LoVo (cell line): Measurements from ENCODE around the gene AHRR.

ENCODE experiments used
- DNase-seq: peaks from one replicate; pipeline ENCODE4 v3.0.0-alpha.2; 2016; ENCODE audit warnings: low spot score

AHRR gene

GRCh38 chr5:347712-348284 is 26.3 kb downstream of the AHRR start:
- DNase-seq, result no peak

- DNase-seq, result no peak
Observed at GRCh38 chr5:348726-349125, 27.2 kb downstream of the AHRR start.

GRCh38 chr5:350355-350754 is 28.8 kb downstream of the AHRR start:
- DNase-seq, result no peak

- no peak for DNase-seq
Observed at GRCh38 chr5:351084-351920, 29.8 kb downstream of the AHRR start.

- DNase-seq, result no peak
Observed at GRCh38 chr5:351921-352245, 30.4 kb downstream of the AHRR start.

- no peak for DNase-seq
Observed at GRCh38 chr5:352639-353611, 31.4 kb downstream of the AHRR start.

- no peak for DNase-seq
Observed at GRCh38 chr5:353612-354580, 32.4 kb downstream of the AHRR start.

- DNase-seq, result no peak
Observed at GRCh38 chr5:354581-355378, 33.3 kb downstream of the AHRR start.

- DNase-seq, result no peak
Observed at GRCh38 chr5:355379-355935, 33.9 kb downstream of the AHRR start.

GRCh38 chr5:355958-356357 is 34.4 kb downstream of the AHRR start:
- DNase-seq, result no peak

GRCh38 chr5:359301-359897 is 37.9 kb downstream of the AHRR start:
- DNase-seq, result no peak

GRCh38 chr5:360257-361027 is 38.9 kb downstream of the AHRR start:
- no peak for DNase-seq

GRCh38 chr5:362189-362588 is 40.7 kb downstream of the AHRR start:
- no peak for DNase-seq

- no peak for DNase-seq
Observed at GRCh38 chr5:362978-363765, 41.7 kb downstream of the AHRR start.

- DNase-seq, result no peak
Observed at GRCh38 chr5:364497-364896, 43.0 kb downstream of the AHRR start.

GRCh38 chr5:366541-367357 is 45.2 kb downstream of the AHRR start:
- no peak for DNase-seq

GRCh38 chr5:367358-368130 is 46.0 kb downstream of the AHRR start:
- DNase-seq, result no peak
